ENCODE data around the gene PRR15L. TPM values are rescaled to one million over a fixed set of nuclear protein-coding genes. Genes with fewer than 3 reads are reported as not detected.

PRR15L gene
- total and polyA plus RNA-seq, 2 donors (not counting 1 experiment from before 2014, with no cell fraction given), result not detected

- H3K27me3 ChIP-seq (replicated peaks in 1 of 4; ENCODE audit: control extremely low read depth in 1 of 4, control insufficient read depth in 3 of 4, insufficient read depth in 4 of 4, low read length in 3 of 4), result no peaks in the 10 kb centered on the region
- peaks cover 14% of the 10 kb centered on the region for H3K79me2 ChIP-seq (ENCODE audit: control insufficient read depth, insufficient read depth, low read length)
- POLR2A ChIA-PET, result no interaction called here
- no peak overlapping the region for H3K4me3 Mint-ChIP-seq
- intact Hi-C loops (cut with micrococcal nuclease), result no loop called here
- no peak for DNase-seq
- peaks cover 2 to 62% of the 10 kb centered on the region in 2 experiments for H3K36me3 ChIP-seq (replicated peaks in 1 of 2; ENCODE audit: control extremely low read depth in 1 of 2, control insufficient read depth in 1 of 2, extremely low read depth in 1 of 2, insufficient read depth in 2 of 2, low read length in 1 of 2)
- H3K27me3 Mint-ChIP-seq, result no peaks in the 10 kb centered on the region
- no peak overlapping the region for H3K27ac ChIP-seq (ENCODE audit: low read length in 2 of 2)
- H3K4me1 Mint-ChIP-seq, result peaks cover 17% of the 10 kb centered on the region
- H3K4me2 ChIP-seq (replicated peaks; ENCODE audit: low read depth, low read length, poor library complexity, severe bottlenecking), result no peak overlapping the region
- H3K4me3 ChIP-seq (ENCODE audit: control extremely low read depth in 1 of 5, extremely low read depth in 1 of 5, insufficient read depth in 1 of 5, low read depth in 2 of 5, low read length in 4 of 5), result no peak overlapping the region
- no peak overlapping the region for H3K9ac ChIP-seq (ENCODE audit: low read length)
- H3K9me3 ChIP-seq (ENCODE audit: control extremely low read depth in 1 of 3, control insufficient read depth in 2 of 3, insufficient read depth in 1 of 3, low read length in 2 of 3), result no peaks in the 10 kb centered on the region
- ATAC-seq (ENCODE audit: low read depth), result no peak
- H3K9me3 Mint-ChIP-seq (ENCODE audit: insufficient read depth), result no peaks in the 10 kb centered on the region
- no peak overlapping the region for H3K27ac Mint-ChIP-seq
- no peaks in the 10 kb centered on the region for H4K20me1 ChIP-seq (ENCODE audit: control insufficient read depth, insufficient read depth, low read length, poor library complexity, severe bottlenecking)
- 96% methylated on average over 9 of the region's 10 CpGs for WGBS (ENCODE audit: insufficient coverage)
- H2AFZ ChIP-seq (ENCODE audit: insufficient read depth, low read depth, low read length, poor library complexity, severe bottlenecking), result no peak overlapping the region
- CTCF ChIA-PET, result interaction anchor here (0.8 to 2.7 kb wide), 3 partner anchors 26 to 42 kb away, joined by 3 to 8 read pairs (median 8); no protein-coding TSS in a partner anchor
- TF ChIP-seq CTCF (IDR thresholded peaks at IDR 0.05), result no peak
- no peak for TF ChIP-seq EZH2 (IDR thresholded peaks at IDR 0.05; ENCODE audit: borderline replicate concordance, insufficient read depth, low read depth, low read length, poor library complexity, severe bottlenecking)
- peaks cover 12 to 20% of the 10 kb centered on the region in 2 donors for H3K4me1 ChIP-seq (ENCODE audit: control insufficient read depth in 2 of 2, insufficient read depth in 2 of 2, low read length in 2 of 2)
Observed at GRCh38 chr17:47975823-47976205, 18.1 kb upstream of the PRR15L start.

GRCh38 chr17:47975189-47975822 lies 17.6 kb upstream of the PRR15L start:
- Histone ChIP-seq H3K27me3 (replicated peaks in 1 of 4; ENCODE audit: control extremely low read depth in 1 of 4, control insufficient read depth in 3 of 4, insufficient read depth in 4 of 4, low read length in 3 of 4) (no peaks in the 10 kb centered on the region), H3K9ac (ENCODE audit: low read length) (no peak overlapping the region), H2AFZ (ENCODE audit: insufficient read depth, low read depth, low read length, poor library complexity, severe bottlenecking) (no peak overlapping the region), H3K36me3 (replicated peaks in 1 of 2; ENCODE audit: control extremely low read depth in 1 of 2, control insufficient read depth in 1 of 2, extremely low read depth in 1 of 2, insufficient read depth in 2 of 2, low read length in 1 of 2) (peaks cover 2 to 57% of the 10 kb centered on the region in 2 experiments), H3K9me3 (ENCODE audit: control extremely low read depth in 1 of 3, control insufficient read depth in 2 of 3, insufficient read depth in 1 of 3, low read length in 2 of 3) (no peaks in the 10 kb centered on the region), H3K79me2 (ENCODE audit: control insufficient read depth, insufficient read depth, low read length) (peaks cover 16% of the 10 kb centered on the region), H3K4me2 (replicated peaks; ENCODE audit: low read depth, low read length, poor library complexity, severe bottlenecking) (no peak overlapping the region), H4K20me1 (ENCODE audit: control insufficient read depth, insufficient read depth, low read length, poor library complexity, severe bottlenecking) (no peaks in the 10 kb centered on the region), H3K4me3 (ENCODE audit: control extremely low read depth in 1 of 5, extremely low read depth in 1 of 5, insufficient read depth in 1 of 5, low read depth in 2 of 5, low read length in 4 of 5) (no peak overlapping the region), H3K27ac (ENCODE audit: low read length in 2 of 2) (no peak overlapping the region), H3K4me1 (ENCODE audit: control insufficient read depth in 2 of 2, insufficient read depth in 2 of 2, low read length in 2 of 2) (peaks cover 13 to 23% of the 10 kb centered on the region in 2 donors)
- CTCF ChIA-PET, result interaction anchor here (2.0 to 2.7 kb wide), 2 partner anchors 26 to 43 kb away, joined by 8 read pairs; no protein-coding TSS in a partner anchor
- no peak for ATAC-seq (ENCODE audit: low read depth)
- H3K27me3 Mint-ChIP-seq, result no peaks in the 10 kb centered on the region
- H3K4me3 Mint-ChIP-seq, result no peak overlapping the region
- WGBS (ENCODE audit: insufficient coverage), result 93% methylated on average over 12 of the region's 15 CpGs
- intact Hi-C loops (cut with micrococcal nuclease), result no loop called here
- H3K27ac Mint-ChIP-seq, result no peak overlapping the region
- DNase-seq, result no peak
- TF ChIP-seq CTCF (IDR thresholded peaks at IDR 0.05) (no peak), EZH2 (IDR thresholded peaks at IDR 0.05; ENCODE audit: borderline replicate concordance, insufficient read depth, low read depth, low read length, poor library complexity, severe bottlenecking) (no peak)
- no peaks in the 10 kb centered on the region for H3K9me3 Mint-ChIP-seq (ENCODE audit: insufficient read depth)
- POLR2A ChIA-PET, result no interaction called here
- peaks cover 20% of the 10 kb centered on the region for H3K4me1 Mint-ChIP-seq

Measured in B cell (primary cell).